SK-N-SH (cell line): Measurements from ENCODE around the gene ZFP36L1.

Experiments
- EP300 ChIP-seq, 2 experiments: IDR thresholded peaks; 2 replicates each; pipeline versions ENCODE4 v1.4.0 to v1.6.1; 2012; ENCODE audit warnings: borderline replicate concordance in 1 of 2, low read depth in 1 of 2, low read length in 1 of 2
- POLR2AphosphoS5 ChIP-seq: IDR thresholded peaks from 2 replicates; pipeline ENCODE4 v1.6.1; 2012; ENCODE audit warnings: low read depth, low read length
- RXRA ChIP-seq: IDR thresholded peaks from 2 replicates; pipeline ENCODE4 v1.4.0; 2012; ENCODE audit warnings: low read depth, mild to moderate bottlenecking, borderline replicate concordance
- YY1 ChIP-seq: IDR thresholded peaks from 2 replicates; pipeline ENCODE4 v1.4.0; 2012; ENCODE audit warnings: low read depth, mild to moderate bottlenecking
- TF ChIP-seq, protein P1 (sequence below): fragments of 200-600 bp; sonication (generic); IDR thresholded peaks from 2 replicates; pipeline ENCODE4 v1.6.1; 2017; ENCODE audit warnings: antibody characterized with exemption, mild to moderate bottlenecking, moderate library complexity
- TF ChIP-seq, protein P2 (sequence below): IDR thresholded peaks from 2 replicates; pipeline ENCODE4 v1.6.1; 2012; ENCODE audit warnings: mild to moderate bottlenecking, low read depth, low read length, moderate library complexity
- TF ChIP-seq, protein P3 (sequence below): fragments of 150-350 bp; IDR thresholded peaks from 2 replicates; pipeline ENCODE4 v1.6.1; 2016; ENCODE audit warnings: mild to moderate bottlenecking, low read depth, low read length

DNA sequence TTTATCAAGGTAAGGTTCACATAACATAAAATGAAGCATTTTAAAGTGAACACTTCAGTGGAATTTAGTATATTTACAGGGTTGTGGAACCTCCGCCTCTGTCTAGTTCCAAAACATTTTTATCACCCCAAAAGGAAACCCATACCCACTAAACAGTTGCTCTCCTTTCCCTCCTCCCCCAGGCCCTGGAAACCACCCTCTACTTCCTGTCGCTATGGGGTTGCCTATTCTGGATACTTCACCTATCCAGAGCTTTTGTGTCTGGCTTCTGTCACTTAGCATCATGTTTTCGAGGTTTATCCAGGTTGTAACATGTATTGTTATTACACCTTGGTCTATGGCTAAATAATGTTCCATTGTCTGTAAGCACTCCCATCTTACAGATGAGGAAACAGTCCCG is 27.7 kb upstream of the ZFP36L1 start:
- TF ChIP-seq POLR2AphosphoS5 (no peak), RXRA (no peak), YY1 (no peak), EP300 (IDR thresholded peaks at IDR 0.05; ENCODE audit: borderline replicate concordance in 1 of 2, low read depth in 1 of 2, low read length in 1 of 2) (no peak)
- TF ChIP-seq, protein P1, sequence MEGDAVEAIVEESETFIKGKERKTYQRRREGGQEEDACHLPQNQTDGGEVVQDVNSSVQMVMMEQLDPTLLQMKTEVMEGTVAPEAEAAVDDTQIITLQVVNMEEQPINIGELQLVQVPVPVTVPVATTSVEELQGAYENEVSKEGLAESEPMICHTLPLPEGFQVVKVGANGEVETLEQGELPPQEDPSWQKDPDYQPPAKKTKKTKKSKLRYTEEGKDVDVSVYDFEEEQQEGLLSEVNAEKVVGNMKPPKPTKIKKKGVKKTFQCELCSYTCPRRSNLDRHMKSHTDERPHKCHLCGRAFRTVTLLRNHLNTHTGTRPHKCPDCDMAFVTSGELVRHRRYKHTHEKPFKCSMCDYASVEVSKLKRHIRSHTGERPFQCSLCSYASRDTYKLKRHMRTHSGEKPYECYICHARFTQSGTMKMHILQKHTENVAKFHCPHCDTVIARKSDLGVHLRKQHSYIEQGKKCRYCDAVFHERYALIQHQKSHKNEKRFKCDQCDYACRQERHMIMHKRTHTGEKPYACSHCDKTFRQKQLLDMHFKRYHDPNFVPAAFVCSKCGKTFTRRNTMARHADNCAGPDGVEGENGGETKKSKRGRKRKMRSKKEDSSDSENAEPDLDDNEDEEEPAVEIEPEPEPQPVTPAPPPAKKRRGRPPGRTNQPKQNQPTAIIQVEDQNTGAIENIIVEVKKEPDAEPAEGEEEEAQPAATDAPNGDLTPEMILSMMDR = no peak
- TF ChIP-seq, protein P2, sequence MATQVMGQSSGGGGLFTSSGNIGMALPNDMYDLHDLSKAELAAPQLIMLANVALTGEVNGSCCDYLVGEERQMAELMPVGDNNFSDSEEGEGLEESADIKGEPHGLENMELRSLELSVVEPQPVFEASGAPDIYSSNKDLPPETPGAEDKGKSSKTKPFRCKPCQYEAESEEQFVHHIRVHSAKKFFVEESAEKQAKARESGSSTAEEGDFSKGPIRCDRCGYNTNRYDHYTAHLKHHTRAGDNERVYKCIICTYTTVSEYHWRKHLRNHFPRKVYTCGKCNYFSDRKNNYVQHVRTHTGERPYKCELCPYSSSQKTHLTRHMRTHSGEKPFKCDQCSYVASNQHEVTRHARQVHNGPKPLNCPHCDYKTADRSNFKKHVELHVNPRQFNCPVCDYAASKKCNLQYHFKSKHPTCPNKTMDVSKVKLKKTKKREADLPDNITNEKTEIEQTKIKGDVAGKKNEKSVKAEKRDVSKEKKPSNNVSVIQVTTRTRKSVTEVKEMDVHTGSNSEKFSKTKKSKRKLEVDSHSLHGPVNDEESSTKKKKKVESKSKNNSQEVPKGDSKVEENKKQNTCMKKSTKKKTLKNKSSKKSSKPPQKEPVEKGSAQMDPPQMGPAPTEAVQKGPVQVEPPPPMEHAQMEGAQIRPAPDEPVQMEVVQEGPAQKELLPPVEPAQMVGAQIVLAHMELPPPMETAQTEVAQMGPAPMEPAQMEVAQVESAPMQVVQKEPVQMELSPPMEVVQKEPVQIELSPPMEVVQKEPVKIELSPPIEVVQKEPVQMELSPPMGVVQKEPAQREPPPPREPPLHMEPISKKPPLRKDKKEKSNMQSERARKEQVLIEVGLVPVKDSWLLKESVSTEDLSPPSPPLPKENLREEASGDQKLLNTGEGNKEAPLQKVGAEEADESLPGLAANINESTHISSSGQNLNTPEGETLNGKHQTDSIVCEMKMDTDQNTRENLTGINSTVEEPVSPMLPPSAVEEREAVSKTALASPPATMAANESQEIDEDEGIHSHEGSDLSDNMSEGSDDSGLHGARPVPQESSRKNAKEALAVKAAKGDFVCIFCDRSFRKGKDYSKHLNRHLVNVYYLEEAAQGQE = no peak
- TF ChIP-seq, protein P3, sequence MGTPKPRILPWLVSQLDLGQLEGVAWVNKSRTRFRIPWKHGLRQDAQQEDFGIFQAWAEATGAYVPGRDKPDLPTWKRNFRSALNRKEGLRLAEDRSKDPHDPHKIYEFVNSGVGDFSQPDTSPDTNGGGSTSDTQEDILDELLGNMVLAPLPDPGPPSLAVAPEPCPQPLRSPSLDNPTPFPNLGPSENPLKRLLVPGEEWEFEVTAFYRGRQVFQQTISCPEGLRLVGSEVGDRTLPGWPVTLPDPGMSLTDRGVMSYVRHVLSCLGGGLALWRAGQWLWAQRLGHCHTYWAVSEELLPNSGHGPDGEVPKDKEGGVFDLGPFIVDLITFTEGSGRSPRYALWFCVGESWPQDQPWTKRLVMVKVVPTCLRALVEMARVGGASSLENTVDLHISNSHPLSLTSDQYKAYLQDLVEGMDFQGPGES = no peak
